ENCODE data around the gene CD6. TPM values are rescaled to one million over a fixed set of nuclear protein-coding genes. Genes with fewer than 3 reads are reported as not detected.

CD6 gene
- total and polyA plus RNA-seq, 2 of the 8 experiments (the other 6 are each of a cell fraction or from before 2014, with no cell fraction given): 0.03 TPM; not detected in 1

GRCh38 chr11:61042537-61042936 lies 71.1 kb downstream of the CD6 start:
- WGBS, 2 experiments (ENCODE audit: extremely low coverage in 1 of 2, insufficient coverage in 1 of 2, insufficient read length in 1 of 2, insufficient replicate concordance in 2 of 2, low coverage in 1 of 2, low lambda C conversion rate in 2 of 2, missing lambda C conversion rate in 1 of 2): 85% methylated on average over 5 of the region's 5 CpGs; no CpG with 5 or more reads in 1 of the 2 experiments
- Histone ChIP-seq H3K4me2 (ENCODE audit: insufficient read depth in 1 of 2, low read depth in 2 of 2, low read length in 2 of 2) (peak overlapping the region; percentile 29 to 45; a peak in 1 of 4 replicates), H3K56ac (replicated peaks; ENCODE audit: insufficient read length, low read depth, low read length) (no peak overlapping the region), H3K4me1 (replicated peaks in 1 of 4; ENCODE audit: control insufficient read depth in 3 of 4, insufficient read depth in 4 of 4, low read length in 3 of 4) (peaks cover 2 to 10% (median 3%) of the 10 kb centered on the region in 4 experiments; a peak in 6 of 7 replicates), H2BK120ac (replicated peaks; ENCODE audit: low read depth, low read length) (no peak overlapping the region), H4K20me1 (replicated peaks in 1 of 2; ENCODE audit: control insufficient read depth in 1 of 2, insufficient read depth in 2 of 2, low read length in 2 of 2) (no peaks in the 10 kb centered on the region), H3K9me3 (ENCODE audit: insufficient read depth in 2 of 2, low read depth in 1 of 2, low read length in 1 of 2) (no peaks in the 10 kb centered on the region), H4K5ac (ENCODE audit: insufficient read length, low read depth, low read length) (no peak overlapping the region), H2BK5ac (ENCODE audit: low read depth, low read length) (no peak overlapping the region), H3K27me3 (replicated peaks in 1 of 4; ENCODE audit: control insufficient read depth in 3 of 4, extremely low read depth in 1 of 4, insufficient read depth in 3 of 4, low read length in 3 of 4) (no peaks in the 10 kb centered on the region; a peak in 1 of 7 replicates), H3K23ac (ENCODE audit: insufficient read length) (no peak overlapping the region), H3K27ac (ENCODE audit: low read depth, low read length) (no peak overlapping the region), H2BK20ac (ENCODE audit: low read length) (no peak overlapping the region), H3K79me2 (ENCODE audit: control insufficient read depth in 1 of 2, insufficient read depth in 2 of 2, low read length in 2 of 2) (no peaks in the 10 kb centered on the region), H2AK5ac (ENCODE audit: low read depth, low read length) (no peak overlapping the region), H3K18ac (ENCODE audit: extremely low read depth, low read length) (no peak overlapping the region), H2BK12ac (ENCODE audit: low read depth, low read length) (no peak overlapping the region), H3K36me3 (ENCODE audit: control insufficient read depth in 2 of 4, insufficient read depth in 4 of 4, low read length in 3 of 4) (no peaks in the 10 kb centered on the region), H3K4me3 (ENCODE audit: extremely low read depth in 1 of 4, insufficient read depth in 2 of 4, low read depth in 3 of 4, low read length in 4 of 4) (no peak overlapping the region), H4K91ac (replicated peaks; ENCODE audit: insufficient read length, low read length) (no peak overlapping the region), H4K8ac (ENCODE audit: extremely low read depth, insufficient read depth, low read length) (peak overlapping the region; percentile 8; the same call in 1 of the 2 replicates), H3K23me2 (ENCODE audit: low read depth, low read length) (no peaks in the 10 kb centered on the region), H3K4ac (replicated peaks; ENCODE audit: insufficient read length, low read depth, low read length) (no peak overlapping the region), H2BK15ac (ENCODE audit: low read length) (no peak overlapping the region), H3K79me1 (ENCODE audit: low read depth, low read length) (no peaks in the 10 kb centered on the region), H3K9ac (replicated peaks in 1 of 4; ENCODE audit: extremely low read depth in 1 of 4, low read depth in 3 of 4, low read length in 3 of 4) (no peak overlapping the region), H3K14ac (ENCODE audit: insufficient read length) (no peak overlapping the region), H2AFZ (ENCODE audit: low read length) (no peak overlapping the region)
- no peak for DNase-seq (ENCODE audit: low read depth in 1 of 2, low spot score in 2 of 2)
- POLR2A ChIA-PET (ENCODE audit: partially characterized antibody): no interaction called here
- CTCF ChIA-PET (ENCODE audit: partially characterized antibody): interaction anchor here (0.9 to 3.9 kb wide), 4 partner anchors 11 to 145 kb away, joined by 4 to 13 read pairs (median 8); no protein-coding TSS in a partner anchor
- no peak for FAIRE-seq
- TF ChIP-seq PHF8 (conservative IDR thresholded peaks at IDR 0.05; ENCODE audit: low read depth, low read length): no peak
- TF ChIP-seq POLR2A (IDR thresholded peaks at IDR 0.05; ENCODE audit: control extremely low read depth in 1 of 2, low read depth in 2 of 2, low read length in 2 of 2): no peak
- TF ChIP-seq RXRA (IDR thresholded peaks at IDR 0.05; ENCODE audit: insufficient read depth, low read depth, low read length): no peak
- TF ChIP-seq E2F6 (IDR thresholded peaks at IDR 0.05): no peak
- TF ChIP-seq TAF7 (optimal IDR thresholded peaks at IDR 0.05; ENCODE audit: borderline replicate concordance, low read depth, low read length): no peak
- TF ChIP-seq, protein P1, sequence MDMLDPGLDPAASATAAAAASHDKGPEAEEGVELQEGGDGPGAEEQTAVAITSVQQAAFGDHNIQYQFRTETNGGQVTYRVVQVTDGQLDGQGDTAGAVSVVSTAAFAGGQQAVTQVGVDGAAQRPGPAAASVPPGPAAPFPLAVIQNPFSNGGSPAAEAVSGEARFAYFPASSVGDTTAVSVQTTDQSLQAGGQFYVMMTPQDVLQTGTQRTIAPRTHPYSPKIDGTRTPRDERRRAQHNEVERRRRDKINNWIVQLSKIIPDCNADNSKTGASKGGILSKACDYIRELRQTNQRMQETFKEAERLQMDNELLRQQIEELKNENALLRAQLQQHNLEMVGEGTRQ (IDR thresholded peaks at IDR 0.05; ENCODE audit: low read length): no peak
- TF ChIP-seq EZH2 (IDR thresholded peaks at IDR 0.05; ENCODE audit: low read depth, low read length, severe bottlenecking): no peak
- no peak for TF ChIP-seq SIN3A (conservative IDR thresholded peaks at IDR 0.05 in 1 of 2, IDR thresholded peaks at IDR 0.05 in 1 of 2; ENCODE audit: low read depth in 1 of 2, low read length in 2 of 2)
- TF ChIP-seq BCL11A (IDR thresholded peaks at IDR 0.05; ENCODE audit: low read depth in 2 of 2, low read length in 2 of 2): no peak
- TF ChIP-seq HDAC2 (IDR thresholded peaks at IDR 0.05; ENCODE audit: borderline replicate concordance in 1 of 2, low read depth in 2 of 2, low read length in 2 of 2): no peak
- no peak for TF ChIP-seq BACH1 (IDR thresholded peaks at IDR 0.05; ENCODE audit: low read length)
- TF ChIP-seq TBP (IDR thresholded peaks at IDR 0.05; ENCODE audit: low read depth, low read length): no peak

Measured in H1 (cell line).